ENCODE measurements around the gene YIF1A.
A peak's percentile ranks its signal among the peaks of the same experiment; 100 is the strongest.
"Not testable (repeated sequence)": the region's sequence is repeated elsewhere in the genome, so short reads cannot be mapped to it uniquely, and the experiment has no call there.

The YIF1A gene

GRCh38 chr11:66268952-66269905 is 19.7 kb downstream of the YIF1A start:
- no peak for DNase-seq (ENCODE audit: low read depth)

DNA sequence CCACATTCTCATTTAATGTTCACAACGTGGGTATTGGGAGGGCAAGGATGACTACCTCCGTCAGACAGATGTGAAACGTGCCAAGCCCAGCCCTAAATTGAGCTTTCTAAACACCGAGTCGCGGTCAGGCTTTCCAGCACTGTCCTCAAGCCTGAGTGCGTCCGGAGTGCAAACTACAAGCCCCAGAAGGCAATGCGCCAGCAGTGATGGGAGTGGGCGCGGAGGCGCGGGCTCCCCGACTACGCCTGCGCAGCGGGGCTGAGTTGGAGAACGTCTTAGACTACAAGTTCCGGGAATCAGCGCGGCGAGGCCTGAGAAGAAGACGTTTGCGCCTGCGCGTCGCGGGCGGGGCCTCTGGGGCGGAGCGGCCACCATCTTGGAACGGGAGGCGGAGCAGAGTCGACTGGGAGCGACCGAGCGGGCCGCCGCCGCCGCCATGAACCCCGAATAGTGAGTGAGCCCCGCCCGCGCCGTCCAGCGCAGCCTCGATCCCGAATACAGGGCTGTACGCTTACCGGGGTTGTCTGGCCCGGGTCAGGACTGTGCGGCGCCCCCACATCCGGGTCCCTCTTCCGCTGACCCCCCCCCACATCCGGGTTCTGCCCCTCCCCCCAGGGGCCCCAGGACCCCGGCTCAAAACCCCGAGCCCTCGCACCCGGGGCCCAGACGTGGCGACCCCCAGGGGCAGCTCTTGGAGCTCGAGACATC is 20.5 kb downstream of the YIF1A start, which contains the start of gene RAB1B:
RAB1B (plus strand) TSS at position 396 of the 708 bp plus-strand sequence; CDS start at position 437, 41 bp downstream.
- DNase-seq (ENCODE audit: low read depth): peak; percentile 100

GRCh38 chr11:66267379-66268243 is 21.3 kb downstream of the YIF1A start:
- peak; percentile 86 for DNase-seq (ENCODE audit: low read depth)

DNA sequence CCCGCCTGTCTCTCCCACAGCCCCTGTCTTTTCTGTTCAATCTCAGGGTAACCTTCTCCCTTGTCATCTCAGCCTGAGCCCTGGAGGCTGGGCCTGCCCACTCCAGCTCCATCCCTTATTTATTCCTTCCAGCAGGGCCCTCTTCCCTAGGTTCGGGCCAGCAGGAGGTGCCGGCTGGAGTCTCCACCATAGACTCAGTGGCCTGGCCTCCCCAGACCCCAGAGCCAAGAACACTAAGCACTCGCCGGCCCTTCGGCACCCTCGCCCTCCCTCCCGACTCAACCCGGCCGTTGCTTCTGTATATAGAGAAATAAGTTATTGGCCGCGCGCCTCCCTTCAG is 21.9 kb downstream of the YIF1A start:
- DNase-seq (ENCODE audit: low read depth): no peak

DNA sequence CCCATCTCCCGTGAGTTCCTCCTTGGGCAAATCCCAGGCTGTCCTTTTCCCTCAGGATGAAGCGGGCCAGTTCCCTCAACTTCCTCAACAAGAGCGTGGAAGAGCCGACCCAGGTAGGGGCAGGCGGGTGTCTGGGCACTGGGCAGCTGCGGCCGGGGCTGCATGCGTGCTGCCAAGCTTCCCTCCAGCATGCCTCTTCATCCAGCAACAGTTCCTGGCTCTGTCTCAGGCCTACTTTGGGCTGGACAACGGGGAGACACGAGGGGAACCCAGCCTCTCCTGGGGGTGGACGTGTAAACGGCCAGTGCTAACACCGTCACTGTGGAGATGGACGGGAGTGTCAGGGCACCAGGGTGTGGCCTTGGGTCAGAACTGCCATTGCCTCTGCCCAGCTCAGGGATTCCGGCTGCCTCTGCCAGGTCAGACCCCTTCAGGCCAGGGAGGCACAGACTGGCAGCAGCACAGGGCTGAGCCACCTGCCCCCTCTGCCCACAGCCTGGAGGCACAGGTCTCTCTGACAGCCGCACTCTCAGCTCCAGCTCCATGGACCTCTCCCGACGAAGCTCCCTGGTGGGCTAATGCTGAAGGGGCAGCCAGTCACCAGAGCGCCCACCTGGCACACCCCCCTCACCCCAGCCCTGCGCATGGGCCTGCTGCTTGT is 22.4 kb downstream of the YIF1A start:
- no peak for DNase-seq (ENCODE audit: low read depth)

- no peak for DNase-seq (ENCODE audit: low read depth)
These were observed 23.2 kb downstream of the YIF1A start for GRCh38 chr11:66265531-66266377.

GRCh38 chr11:66264914-66265313 is 24.0 kb downstream of the YIF1A start:
- peak; percentile 44 for DNase-seq (ENCODE audit: low read depth)

DNA sequence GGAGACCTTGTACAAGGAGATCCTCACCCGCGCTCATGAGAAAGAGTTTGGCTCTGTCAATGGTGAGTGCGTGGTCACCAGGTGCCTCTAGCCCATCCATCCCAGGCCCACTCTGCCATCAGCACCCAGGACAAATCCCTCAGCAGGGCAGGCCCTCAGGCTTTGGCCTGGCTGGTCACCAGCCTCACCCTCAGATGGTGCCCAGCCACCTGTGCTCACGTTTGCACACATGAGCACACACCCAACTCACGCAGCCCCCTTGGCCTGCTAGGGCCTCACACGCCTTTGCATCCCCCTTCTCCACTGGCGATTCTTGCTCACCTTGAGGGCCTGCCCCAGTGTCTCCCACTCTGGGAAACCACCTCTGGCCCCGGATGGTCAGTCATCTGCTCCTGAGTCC is 24.6 kb downstream of the YIF1A start:
- no peak for DNase-seq (ENCODE audit: low read depth)

GRCh38 chr11:66263785-66264184 is 25.2 kb downstream of the YIF1A start:
- no peak for DNase-seq (ENCODE audit: low read depth)

GRCh38 chr11:66263231-66263630 is 25.7 kb downstream of the YIF1A start:
- DNase-seq (ENCODE audit: low read depth): no peak

- no peak for DNase-seq (ENCODE audit: low read depth)
These were observed 26.2 kb downstream of the YIF1A start for GRCh38 chr11:66262696-66263095.

DNA sequence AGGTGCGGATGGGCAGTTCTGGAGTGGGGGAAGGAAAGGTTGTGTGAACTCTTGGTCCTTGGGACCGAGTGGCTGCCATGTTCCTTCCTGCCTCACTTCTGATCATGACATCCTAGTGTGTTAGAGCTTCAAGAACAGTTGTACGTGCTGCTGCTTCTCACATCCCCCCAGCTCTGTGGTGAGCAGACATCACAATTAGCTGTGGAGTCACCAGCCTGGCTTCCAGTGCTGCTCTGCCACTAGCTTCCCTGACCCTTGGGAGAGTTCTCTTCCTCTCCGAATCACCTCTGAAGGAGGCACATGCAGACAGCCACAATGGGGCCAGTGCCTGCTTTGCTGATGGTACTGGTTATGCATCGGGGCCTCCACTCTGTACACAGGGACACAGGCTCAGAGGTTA is 26.8 kb downstream of the YIF1A start:
- DNase-seq (ENCODE audit: low read depth): no peak

- no peak for DNase-seq (ENCODE audit: low read depth)
These were observed 27.4 kb downstream of the YIF1A start for GRCh38 chr11:66261578-66261977.

GRCh38 chr11:66259956-66260355 is 29.0 kb downstream of the YIF1A start:
- DNase-seq (ENCODE audit: low read depth): no peak

GRCh38 chr11:66259225-66259624 is 29.7 kb downstream of the YIF1A start:
- DNase-seq (ENCODE audit: low read depth): no peak

DNA sequence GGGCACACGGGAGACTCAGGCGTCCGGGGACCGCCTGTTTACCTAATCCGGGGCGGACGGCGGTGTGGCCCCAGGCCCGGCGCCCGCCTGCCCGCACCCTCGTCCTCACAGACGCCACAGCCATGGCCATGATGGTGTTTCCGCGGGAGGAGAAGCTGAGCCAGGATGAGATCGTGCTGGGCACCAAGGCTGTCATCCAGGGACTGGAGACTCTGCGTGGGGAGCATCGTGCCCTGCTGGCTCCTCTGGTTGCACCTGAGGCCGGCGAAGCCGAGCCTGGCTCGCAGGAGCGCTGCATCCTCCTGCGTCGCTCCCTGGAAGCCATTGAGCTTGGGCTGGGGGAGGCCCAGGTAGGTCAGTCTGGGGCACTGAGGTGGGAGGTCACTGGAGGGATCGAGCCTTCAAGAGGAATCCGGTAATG is 30.5 kb downstream of the YIF1A start:
- DNase-seq (ENCODE audit: low read depth): no peak

DNA sequence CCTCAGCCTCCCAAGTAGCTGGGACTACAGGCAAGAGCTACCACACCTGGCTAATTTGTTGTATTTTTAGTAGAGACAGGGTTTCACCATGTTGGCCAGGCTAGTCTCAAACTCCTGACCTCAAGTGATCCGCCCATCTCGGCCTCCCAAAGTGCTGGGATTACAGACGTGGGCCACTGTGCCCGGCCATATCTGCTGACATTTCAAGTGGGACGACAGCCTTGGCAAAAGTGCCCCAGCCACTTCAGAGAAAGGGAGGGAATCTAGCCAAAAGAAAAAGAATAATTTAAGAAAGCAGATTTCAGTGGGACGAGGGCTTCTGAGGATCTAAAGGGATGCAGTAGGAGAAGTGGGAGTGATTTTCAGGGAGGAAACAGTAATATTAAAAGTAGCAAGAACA is 35.9 kb downstream of the YIF1A start:
- DNase-seq (ENCODE audit: low read depth): not testable (repeated sequence)

DNA sequence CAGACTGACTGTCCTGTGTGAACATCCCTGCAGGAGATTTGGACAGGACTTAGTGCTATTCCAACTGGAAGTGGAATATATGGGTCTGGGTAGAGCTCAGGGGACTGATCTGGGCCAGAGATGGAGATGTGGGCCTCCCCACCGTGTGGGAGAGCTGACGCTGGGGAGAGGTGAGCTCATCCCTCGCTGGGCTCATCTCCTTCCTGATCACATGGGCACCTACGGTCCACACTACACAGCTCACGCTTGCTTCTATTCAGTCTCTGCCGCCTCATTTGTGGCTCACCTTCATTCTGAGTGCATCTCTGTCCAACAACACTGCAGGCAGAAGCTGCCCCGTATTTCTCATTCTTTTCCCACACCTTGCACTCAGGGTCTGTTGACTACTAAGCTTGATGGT is 37.1 kb downstream of the YIF1A start:
- DNase-seq (ENCODE audit: low read depth): no peak

GRCh38 chr11:66248903-66249302 is 40.0 kb downstream of the YIF1A start:
- no peak for DNase-seq (ENCODE audit: low read depth)

- no peak for DNase-seq (ENCODE audit: low read depth)
These were observed 41.1 kb downstream of the YIF1A start for GRCh38 chr11:66247801-66248200.

- DNase-seq (ENCODE audit: low read depth): no peak
These were observed 41.6 kb downstream of the YIF1A start for GRCh38 chr11:66247295-66247694.

All from activated T-cell treated with anti-CD3 and anti-CD28 coated beads for 48 hours (primary cell).